Neural cell (in vitro differentiated cells): ENCODE results near the gene PTPRN2. TPM values are rescaled to one million over a fixed set of nuclear protein-coding genes. Genes with fewer than 3 reads are reported as not detected.

Experiments used
- H2AFZ ChIP-seq: fragments of 200-600, 300-800 bp; sonication (generic), shearing (Covaris generic); 2 replicates; pipeline ENCODE4 v1.6.0; 2014; ENCODE audit warnings: low read depth, mild to moderate bottlenecking, antibody characterized with exemption, low read length, moderate library complexity
- H3F3A ChIP-seq: fragments of 200-600 bp; shearing (Covaris generic); 2 replicates; pipeline ENCODE4 v1.6.1; 2016; ENCODE audit warnings: mild to moderate bottlenecking, moderate library complexity, mixed read lengths, antibody characterized with exemption, low read length; ENCODE audit not compliant: insufficient read depth, poor library complexity, severe bottlenecking
- H3K27ac ChIP-seq: fragments of 200-600, 300-800 bp; sonication (generic), shearing (Covaris generic); 2 replicates; pipeline ENCODE4 v1.5.1; 2014; ENCODE audit warnings: mild to moderate bottlenecking, low read length, moderate library complexity
- H3K27me3 ChIP-seq: fragments of 300-800, 200-600 bp; sonication (generic), shearing (Covaris generic); 2 replicates; pipeline ENCODE4 v1.6.0; 2014; ENCODE audit warnings: mild to moderate bottlenecking, low read depth, low read length, moderate library complexity; ENCODE audit not compliant: insufficient read depth
- H3K36me3 ChIP-seq: fragments of 300-800, 200-600 bp; sonication (generic), shearing (Covaris generic); 2 replicates; pipeline ENCODE4 v1.5.1; 2014; ENCODE audit warnings: mild to moderate bottlenecking, antibody characterized with exemption, low read length, moderate library complexity; ENCODE audit not compliant: insufficient read depth
- H3K4me2 ChIP-seq: fragments of 300-800, 200-600 bp; sonication (generic), shearing (Covaris generic); 2 replicates; pipeline ENCODE4 v1.6.0; 2014; ENCODE audit warnings: mild to moderate bottlenecking, low read length
- H3K4me3 ChIP-seq: fragments of 300-800, 200-600 bp; sonication (generic), shearing (Covaris generic); 2 replicates; pipeline ENCODE4 v1.5.1; 2014; ENCODE audit warnings: mild to moderate bottlenecking, low read length, moderate library complexity
- H3K79me2 ChIP-seq: fragments of 200-600 bp; shearing (Covaris generic); replicated peaks from 2 replicates; pipeline ENCODE4 v1.6.0; 2014; ENCODE audit warnings: mild to moderate bottlenecking, low read length, moderate library complexity; ENCODE audit not compliant: insufficient read depth
- H3K9ac ChIP-seq: fragments of 300-800, 200-600 bp; sonication (generic), shearing (Covaris generic); 2 replicates; pipeline ENCODE4 v1.6.1; 2016; ENCODE audit warnings: mild to moderate bottlenecking, low read length, mixed read lengths
- H3K9me2 ChIP-seq: fragments of 200-600 bp; shearing (Covaris generic); 2 replicates; pipeline ENCODE4 v1.6.1; 2016; ENCODE audit warnings: mild to moderate bottlenecking, low read length, mixed read lengths; ENCODE audit not compliant: insufficient read depth
- H3K9me3 ChIP-seq: fragments of 200-600, 300-800 bp; sonication (generic), shearing (Covaris generic); 2 replicates; pipeline ENCODE4 v1.6.1; 2016; ENCODE audit warnings: mild to moderate bottlenecking, mixed run types, low read length, moderate library complexity, mixed read lengths
- H4K20me1 ChIP-seq: fragments of 200-600 bp; shearing (Covaris generic); 2 replicates; pipeline ENCODE4 v1.6.1; 2016; ENCODE audit warnings: mild to moderate bottlenecking, mixed run types; ENCODE audit not compliant: insufficient read depth
- EP300 ChIP-seq: fragments of 450-650 bp; conservative IDR thresholded peaks from 2 replicates; pipeline ENCODE4 v1.6.1; 2014; ENCODE audit warnings: antibody characterized with exemption, mild to moderate bottlenecking, moderate library complexity; ENCODE audit not compliant: poor library complexity, severe bottlenecking
- EZH2 ChIP-seq: fragments of 200-600, 300-800 bp; shearing (Covaris generic), sonication (generic); IDR thresholded peaks from 2 replicates; pipeline ENCODE4 v1.6.1; 2014; ENCODE audit warnings: antibody characterized with exemption, low read length, borderline replicate concordance, mild to moderate bottlenecking; ENCODE audit not compliant: insufficient read depth, poor library complexity, severe bottlenecking
- MXI1 ChIP-seq: fragments of 450-650 bp; conservative IDR thresholded peaks from 2 replicates; pipeline ENCODE4 v1.6.1; 2014; ENCODE audit warnings: antibody characterized with exemption, mild to moderate bottlenecking; ENCODE audit not compliant: poor library complexity, severe bottlenecking
- POLR2AphosphoS5 ChIP-seq: IDR thresholded peaks from 2 replicates; pipeline ENCODE4 v1.6.1; 2012
- RAD21 ChIP-seq: fragments of 450-650 bp; conservative IDR thresholded peaks from 2 replicates; pipeline ENCODE4 v1.6.1; 2014; ENCODE audit warnings: antibody characterized with exemption, mild to moderate bottlenecking, moderate library complexity
- SMC3 ChIP-seq: fragments of 450-650 bp; conservative IDR thresholded peaks from 2 replicates; pipeline ENCODE4 v1.6.1; 2014; ENCODE audit warnings: antibody characterized with exemption, mild to moderate bottlenecking, moderate library complexity; ENCODE audit not compliant: poor library complexity
- TAF1 ChIP-seq: IDR thresholded peaks from 2 replicates; pipeline ENCODE4 v1.6.1; 2012; ENCODE audit warnings: low read depth
- polyA plus RNA-seq: library from polyadenylated mRNA; depleted of rRNA; stranded (reverse); fragments of >200 nt; gene quantifications from 2 replicates; pipeline ENCODE4 v1.2.3, GENCODE V29; 2014
- TF ChIP-seq, protein P1 (sequence below): IDR thresholded peaks from 2 replicates; pipeline ENCODE4 v1.6.1; 2012; ENCODE audit warnings: borderline replicate concordance
- TF ChIP-seq, protein P2 (sequence below): fragments of 450-650 bp; IDR thresholded peaks from 2 replicates; pipeline ENCODE4 v1.5.1; 2014; ENCODE audit warnings: antibody characterized with exemption, mild to moderate bottlenecking, moderate library complexity; ENCODE audit not compliant: poor library complexity, severe bottlenecking

PTPRN2 gene
- polyA plus RNA-seq, 1 donor from 2014 or later = 31.0 TPM

DNA sequence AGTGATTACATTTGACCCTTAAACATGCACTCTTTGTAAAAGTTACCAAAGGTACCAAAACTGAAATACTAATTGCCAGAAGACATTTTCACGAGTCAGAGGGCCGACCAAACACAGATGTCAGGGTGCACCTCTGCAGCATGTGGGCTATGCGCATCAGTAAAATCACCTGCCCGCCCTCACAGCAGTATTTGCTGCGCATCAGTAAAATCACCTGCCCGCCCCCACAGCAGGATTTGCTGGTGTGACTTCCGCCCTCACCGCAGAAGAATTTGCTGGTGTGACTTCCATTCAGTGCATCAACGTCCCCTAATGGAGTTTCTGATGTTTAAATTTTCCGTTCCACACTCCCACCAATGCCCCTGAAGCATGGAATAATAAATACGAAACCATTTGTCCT, 202.9 kb downstream of the PTPRN2 start:
- TF ChIP-seq EZH2 = no peak
- TF ChIP-seq POLR2AphosphoS5 = no peak
- TF ChIP-seq RAD21 = no peak
- TF ChIP-seq MXI1 = no peak
- TF ChIP-seq, protein P1, sequence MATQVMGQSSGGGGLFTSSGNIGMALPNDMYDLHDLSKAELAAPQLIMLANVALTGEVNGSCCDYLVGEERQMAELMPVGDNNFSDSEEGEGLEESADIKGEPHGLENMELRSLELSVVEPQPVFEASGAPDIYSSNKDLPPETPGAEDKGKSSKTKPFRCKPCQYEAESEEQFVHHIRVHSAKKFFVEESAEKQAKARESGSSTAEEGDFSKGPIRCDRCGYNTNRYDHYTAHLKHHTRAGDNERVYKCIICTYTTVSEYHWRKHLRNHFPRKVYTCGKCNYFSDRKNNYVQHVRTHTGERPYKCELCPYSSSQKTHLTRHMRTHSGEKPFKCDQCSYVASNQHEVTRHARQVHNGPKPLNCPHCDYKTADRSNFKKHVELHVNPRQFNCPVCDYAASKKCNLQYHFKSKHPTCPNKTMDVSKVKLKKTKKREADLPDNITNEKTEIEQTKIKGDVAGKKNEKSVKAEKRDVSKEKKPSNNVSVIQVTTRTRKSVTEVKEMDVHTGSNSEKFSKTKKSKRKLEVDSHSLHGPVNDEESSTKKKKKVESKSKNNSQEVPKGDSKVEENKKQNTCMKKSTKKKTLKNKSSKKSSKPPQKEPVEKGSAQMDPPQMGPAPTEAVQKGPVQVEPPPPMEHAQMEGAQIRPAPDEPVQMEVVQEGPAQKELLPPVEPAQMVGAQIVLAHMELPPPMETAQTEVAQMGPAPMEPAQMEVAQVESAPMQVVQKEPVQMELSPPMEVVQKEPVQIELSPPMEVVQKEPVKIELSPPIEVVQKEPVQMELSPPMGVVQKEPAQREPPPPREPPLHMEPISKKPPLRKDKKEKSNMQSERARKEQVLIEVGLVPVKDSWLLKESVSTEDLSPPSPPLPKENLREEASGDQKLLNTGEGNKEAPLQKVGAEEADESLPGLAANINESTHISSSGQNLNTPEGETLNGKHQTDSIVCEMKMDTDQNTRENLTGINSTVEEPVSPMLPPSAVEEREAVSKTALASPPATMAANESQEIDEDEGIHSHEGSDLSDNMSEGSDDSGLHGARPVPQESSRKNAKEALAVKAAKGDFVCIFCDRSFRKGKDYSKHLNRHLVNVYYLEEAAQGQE = no peak
- no peak for TF ChIP-seq SMC3
- TF ChIP-seq, protein P2, sequence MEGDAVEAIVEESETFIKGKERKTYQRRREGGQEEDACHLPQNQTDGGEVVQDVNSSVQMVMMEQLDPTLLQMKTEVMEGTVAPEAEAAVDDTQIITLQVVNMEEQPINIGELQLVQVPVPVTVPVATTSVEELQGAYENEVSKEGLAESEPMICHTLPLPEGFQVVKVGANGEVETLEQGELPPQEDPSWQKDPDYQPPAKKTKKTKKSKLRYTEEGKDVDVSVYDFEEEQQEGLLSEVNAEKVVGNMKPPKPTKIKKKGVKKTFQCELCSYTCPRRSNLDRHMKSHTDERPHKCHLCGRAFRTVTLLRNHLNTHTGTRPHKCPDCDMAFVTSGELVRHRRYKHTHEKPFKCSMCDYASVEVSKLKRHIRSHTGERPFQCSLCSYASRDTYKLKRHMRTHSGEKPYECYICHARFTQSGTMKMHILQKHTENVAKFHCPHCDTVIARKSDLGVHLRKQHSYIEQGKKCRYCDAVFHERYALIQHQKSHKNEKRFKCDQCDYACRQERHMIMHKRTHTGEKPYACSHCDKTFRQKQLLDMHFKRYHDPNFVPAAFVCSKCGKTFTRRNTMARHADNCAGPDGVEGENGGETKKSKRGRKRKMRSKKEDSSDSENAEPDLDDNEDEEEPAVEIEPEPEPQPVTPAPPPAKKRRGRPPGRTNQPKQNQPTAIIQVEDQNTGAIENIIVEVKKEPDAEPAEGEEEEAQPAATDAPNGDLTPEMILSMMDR = no peak
- TF ChIP-seq TAF1 = no peak
- TF ChIP-seq EP300 = no peak
- Histone ChIP-seq H3K27me3 (no peaks in the 10 kb centered on the region), H2AFZ (no peak overlapping the region), H3K4me2 (no peak overlapping the region), H4K20me1 (no peaks in the 10 kb centered on the region), H3K9me3 (peaks cover 5% of the 10 kb centered on the region), H3K4me3 (no peak overlapping the region), H3F3A (no peaks in the 10 kb centered on the region), H3K79me2 (no peaks in the 10 kb centered on the region), H3K36me3 (no peaks in the 10 kb centered on the region), H3K27ac (no peak overlapping the region), H3K9ac (no peak overlapping the region), H3K9me2 (no peaks in the 10 kb centered on the region)

DNA sequence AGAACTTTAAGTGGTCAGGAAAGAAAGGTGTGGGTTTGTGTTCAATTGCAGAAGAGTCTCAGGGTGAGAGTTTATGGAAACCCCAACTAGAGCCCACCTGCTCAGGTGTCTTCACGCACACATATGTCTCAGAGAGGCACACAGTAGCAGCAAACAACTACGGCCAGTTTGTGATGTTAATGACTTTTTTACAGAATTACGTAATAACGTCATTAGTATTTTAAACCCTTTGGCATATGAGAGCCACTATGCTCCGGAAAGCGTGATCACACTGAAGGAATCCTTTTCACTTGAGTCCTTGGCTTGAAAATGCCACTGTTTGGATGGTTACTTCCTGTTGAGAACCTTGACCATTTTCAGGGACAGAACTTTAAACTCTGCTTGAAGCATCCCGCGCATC, 204.0 kb downstream of the PTPRN2 start:
- Histone ChIP-seq H3K36me3 (no peaks in the 10 kb centered on the region), H3K27me3 (no peaks in the 10 kb centered on the region), H3K79me2 (no peaks in the 10 kb centered on the region), H3K9ac (no peak overlapping the region), H3K9me2 (no peaks in the 10 kb centered on the region), H2AFZ (no peak overlapping the region), H3F3A (no peaks in the 10 kb centered on the region), H4K20me1 (no peaks in the 10 kb centered on the region), H3K4me2 (no peak overlapping the region), H3K4me3 (no peak overlapping the region), H3K27ac (no peak overlapping the region), H3K9me3 (peaks cover 5% of the 10 kb centered on the region)
- TF ChIP-seq, protein P2 = no peak
- TF ChIP-seq, protein P1 = no peak
- TF ChIP-seq MXI1 = no peak
- TF ChIP-seq RAD21 = no peak
